T-helper 2 cell treated with Interferon-gamma antibody and Interleukin-4, amounts not matched to agents 100 ng/mL and 5 ng/mL, for 36 hours (primary cell): ENCODE results near the gene PTPRN2. TPM values are rescaled to one million over a fixed set of nuclear protein-coding genes. Genes with fewer than 3 reads are reported as not detected.
"Not testable (repeated sequence)": the region's sequence is repeated elsewhere in the genome, so short reads cannot be mapped to it uniquely, and the experiment has no call there.

Experiments used
- intact Hi-C: fragments of 100-400 bp; cut with micrococcal nuclease; formaldehyde crosslinking; loops from one replicate; pipeline ENCODE4 v1.15.1; 2023
- total RNA-seq: library from RNA; stranded (reverse); gene quantifications from 2 replicates; pipeline ENCODE4 v1.2.3, GENCODE V29; 2022

The PTPRN2 gene
- total RNA-seq, 1 donor from 2014 or later: 5.1 TPM

DNA sequence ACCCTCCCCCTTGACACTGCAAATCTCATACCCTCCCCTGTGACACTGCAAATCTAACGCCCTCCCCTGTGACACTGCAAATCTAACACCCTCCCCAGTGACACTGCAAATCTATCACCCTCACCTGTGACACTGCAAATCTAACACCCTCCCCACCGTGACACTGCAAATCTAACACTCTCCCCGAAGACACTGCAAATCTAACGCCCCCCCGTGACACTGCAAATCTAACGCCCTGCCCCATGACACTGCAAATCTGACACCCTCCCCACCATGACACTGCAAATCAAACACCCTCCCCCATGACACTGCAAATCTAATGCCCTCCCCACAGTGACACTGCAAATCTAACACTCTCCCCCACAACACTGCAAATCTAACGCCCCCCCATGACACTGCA lies 647.1 kb downstream of the PTPRN2 start:
- intact Hi-C loops: no loop called here

DNA sequence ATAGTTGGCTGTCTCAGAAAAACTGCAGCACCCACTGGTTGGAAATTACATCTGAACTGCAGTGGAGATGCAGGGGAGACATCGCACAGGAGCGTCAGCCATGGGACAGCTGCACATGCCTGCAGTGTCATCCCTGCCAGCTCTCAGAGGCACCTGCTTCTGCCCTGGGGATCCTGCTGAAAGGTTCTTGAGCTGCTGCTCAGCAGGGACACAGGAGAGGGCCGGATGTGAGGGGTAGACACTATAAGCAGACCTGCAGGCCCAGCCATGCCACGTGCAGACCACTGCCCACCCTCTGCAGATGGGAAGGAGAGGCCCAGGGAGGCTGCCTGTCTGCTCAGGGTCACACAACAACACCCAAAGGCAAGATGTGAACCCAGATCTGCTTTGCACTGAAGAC lies 649.4 kb downstream of the PTPRN2 start:
- intact Hi-C loops: no loop called here

DNA sequence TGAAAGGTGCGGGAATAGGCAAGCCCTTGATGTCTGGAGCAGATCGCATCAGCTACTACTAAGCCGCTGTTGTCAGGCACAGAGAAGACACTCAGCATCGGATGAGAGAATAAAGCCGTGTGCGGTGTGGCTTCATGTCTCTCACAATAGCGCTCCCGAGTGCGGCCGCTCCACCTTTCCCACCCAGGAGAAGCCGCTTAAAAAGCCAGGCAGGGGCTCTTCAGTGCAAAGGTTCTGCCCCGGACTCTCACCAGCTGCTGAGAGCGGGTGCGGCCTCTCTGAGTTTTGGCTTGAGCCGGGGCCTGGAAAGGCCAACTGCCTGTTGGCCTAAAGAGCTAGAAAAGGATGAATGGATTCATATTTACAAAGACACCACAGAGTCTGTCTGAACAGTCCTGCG lies 650.2 kb downstream of the PTPRN2 start:
- intact Hi-C loops: no loop called here

DNA sequence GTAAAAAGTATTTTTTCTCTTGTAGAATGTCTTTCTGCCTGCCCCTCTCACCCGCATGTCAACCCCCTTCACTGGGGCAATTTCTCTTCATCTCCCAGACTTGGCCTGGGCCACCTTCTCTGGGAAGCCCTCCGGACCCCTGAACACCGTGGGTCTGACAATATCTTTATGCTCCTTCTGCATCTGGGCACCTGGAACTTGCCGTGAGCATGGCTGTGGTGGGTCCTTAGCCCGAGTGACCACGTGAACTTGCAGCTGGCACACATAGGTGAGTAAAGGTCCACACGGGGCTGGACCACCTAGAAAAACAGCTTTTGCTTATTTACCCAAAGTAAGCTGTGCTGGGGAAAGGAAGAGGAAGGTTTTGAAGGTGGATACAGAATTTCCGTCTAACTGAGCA lies 650.6 kb downstream of the PTPRN2 start:
- intact Hi-C loops: no loop called here

DNA sequence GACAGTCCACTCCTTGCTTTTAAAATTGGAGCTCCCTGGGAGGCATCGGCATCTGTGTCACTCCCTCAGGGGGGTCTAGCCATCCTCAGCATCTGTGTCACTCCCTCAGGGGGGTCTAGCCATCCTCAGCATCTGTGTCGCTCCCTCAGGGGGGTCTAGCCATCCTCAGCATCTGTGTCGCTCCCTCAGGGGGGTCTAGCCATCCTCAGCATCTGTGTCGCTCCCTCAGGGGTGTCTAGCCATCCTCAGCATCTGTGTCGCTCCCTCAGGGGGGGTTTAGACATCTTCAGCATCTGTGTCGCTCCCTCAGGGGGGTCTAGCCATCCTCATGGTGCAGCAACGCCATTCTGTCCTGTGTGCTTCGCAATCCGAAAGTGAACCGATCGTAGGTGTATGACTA lies 651.9 kb downstream of the PTPRN2 start:
- intact Hi-C loops: not testable (repeated sequence)

DNA sequence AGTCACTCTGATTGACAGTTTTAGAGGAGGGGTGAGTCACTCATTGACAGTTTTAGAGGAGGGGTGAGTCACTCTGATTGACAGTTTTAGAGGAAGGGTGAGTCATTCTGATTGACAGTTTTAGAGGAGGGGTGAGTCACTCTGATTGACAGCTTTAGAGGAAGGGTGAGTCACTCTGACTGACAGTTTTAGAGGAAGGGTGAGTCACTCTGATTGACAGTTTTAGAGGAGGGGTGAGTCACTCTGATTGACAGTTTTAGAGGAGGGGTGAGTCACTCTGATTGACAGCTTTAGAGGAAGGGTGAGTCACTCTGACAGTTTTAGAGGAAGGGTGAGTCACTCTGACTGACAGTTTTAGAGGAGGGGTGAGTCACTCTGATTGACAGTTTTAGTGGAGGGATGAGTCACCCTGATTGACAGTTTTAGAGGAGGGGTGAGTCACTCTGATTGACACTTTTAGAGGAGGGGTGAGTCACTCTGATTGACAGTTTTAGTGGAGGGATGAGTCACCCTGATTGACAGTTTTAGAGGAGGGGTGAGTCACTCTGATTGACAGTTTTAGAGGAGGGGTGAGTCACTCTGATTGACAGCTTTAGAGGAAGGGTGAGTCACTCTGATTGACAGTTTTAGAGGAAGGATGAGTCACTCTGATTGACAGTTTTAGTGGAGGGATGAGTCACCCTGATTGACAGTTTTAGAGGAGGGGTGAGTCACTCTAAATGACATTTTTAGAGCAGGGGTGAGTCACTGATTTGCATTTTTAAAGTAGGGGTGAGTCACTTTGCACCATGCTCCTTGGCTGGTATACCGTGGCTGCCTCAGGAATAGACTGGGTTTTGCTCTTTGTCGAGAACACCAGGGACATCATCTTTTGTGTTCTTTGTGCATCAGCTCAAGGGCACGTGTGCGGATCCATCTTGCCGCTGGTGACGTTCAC lies 654.1 kb downstream of the PTPRN2 start:
- intact Hi-C loops: not testable (repeated sequence)

DNA sequence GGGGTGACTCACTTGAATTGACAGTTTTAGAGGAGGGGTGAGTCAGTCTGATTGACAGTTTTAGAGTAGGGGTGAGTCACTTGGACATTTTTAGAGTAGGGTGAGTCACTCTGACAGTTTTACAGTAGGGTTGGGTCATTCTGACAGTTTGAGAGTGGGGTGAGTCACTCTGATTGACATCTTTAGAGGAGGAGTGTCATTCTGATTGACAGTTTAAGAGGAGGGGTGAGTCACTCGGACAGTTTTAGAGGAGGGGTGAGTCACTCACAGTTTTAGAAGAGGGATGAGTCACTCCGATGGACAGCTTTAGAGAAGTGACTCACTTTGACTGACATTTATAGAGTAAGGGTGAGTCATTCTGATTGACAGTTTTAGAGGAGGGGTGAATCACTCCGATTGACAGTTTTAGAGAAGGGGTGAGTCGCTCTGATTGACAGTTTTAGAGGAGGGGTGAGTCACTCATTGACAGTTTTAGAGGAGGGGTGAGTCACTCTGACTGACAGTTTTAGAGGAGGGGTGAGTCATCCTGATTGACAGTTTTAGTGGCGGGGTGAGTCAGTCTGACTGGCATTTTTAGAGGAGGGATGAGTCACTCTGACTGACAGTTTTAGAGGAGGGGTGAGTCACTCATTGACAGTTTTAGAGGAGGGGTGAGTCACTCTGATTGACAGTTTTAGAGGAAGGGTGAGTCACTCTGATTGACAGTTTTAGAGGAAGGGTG lies 655.0 kb downstream of the PTPRN2 start:
- intact Hi-C loops: no loop called here

DNA sequence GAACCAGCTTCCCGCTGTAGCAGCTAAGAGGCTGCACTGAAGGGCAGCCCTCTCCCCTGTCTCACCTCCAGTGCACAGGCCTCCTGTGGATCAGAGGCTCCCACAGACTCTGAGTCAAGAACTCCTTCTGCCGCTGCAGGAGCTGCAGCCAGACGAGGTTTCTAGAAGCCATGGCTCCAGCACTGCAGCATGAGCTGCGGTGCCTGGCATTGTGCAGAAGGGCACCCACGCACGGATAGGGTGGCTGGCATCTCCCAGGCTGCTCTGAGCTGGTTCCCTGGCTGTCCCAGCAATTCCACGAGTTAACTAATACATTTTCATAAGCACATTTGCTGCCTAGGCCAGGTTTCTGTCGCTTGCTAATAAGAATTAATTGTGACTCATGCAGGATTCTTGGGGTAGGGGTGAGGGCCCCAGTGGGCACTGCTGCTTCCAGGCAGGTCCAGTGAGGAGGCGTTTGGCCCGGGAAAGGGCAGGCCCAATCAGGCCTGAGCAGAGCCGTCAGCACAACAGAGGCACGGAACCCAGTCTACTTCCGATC lies 656.6 kb downstream of the PTPRN2 start:
- intact Hi-C loops: no loop called here

DNA sequence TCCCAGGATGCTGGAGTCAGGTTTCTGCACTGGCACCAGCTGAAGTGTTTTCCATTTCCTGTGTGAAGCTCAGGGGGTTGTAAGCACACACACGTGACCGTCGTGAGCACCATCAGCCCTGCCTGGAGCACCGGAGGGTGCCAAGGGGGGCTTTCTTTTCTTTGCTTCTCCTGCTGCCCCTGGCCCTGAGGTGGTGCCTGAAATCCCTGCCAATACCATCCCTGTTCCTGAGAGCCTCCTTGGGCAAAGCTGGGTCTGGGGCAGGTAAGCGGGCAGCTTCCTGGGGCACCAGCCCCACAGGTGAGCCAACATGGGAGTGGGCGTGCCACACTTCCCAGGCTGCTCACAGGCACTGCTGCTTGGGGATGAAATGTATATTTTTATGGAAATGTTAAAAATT lies 657.2 kb downstream of the PTPRN2 start:
- intact Hi-C loops: no loop called here

DNA sequence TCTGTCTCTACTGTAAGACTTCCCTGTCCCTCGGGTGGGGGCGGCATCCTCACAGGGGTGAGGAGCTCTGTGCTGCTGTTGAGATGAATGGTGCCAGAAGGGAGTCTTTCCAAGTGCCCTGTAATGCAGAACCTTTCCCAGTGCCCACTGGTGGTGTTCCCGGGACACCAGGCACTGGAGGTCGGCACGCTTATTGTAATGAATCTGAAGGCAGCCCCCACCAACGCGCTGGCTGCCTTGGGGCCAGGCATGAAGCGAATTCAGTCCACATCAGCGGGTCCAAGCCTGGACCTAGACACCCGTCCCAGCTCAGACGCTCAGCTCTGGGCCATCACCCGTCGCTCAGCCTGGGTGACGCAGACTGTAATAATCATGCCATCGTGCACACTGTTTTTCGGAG lies 658.0 kb downstream of the PTPRN2 start:
- intact Hi-C loops: no loop called here

DNA sequence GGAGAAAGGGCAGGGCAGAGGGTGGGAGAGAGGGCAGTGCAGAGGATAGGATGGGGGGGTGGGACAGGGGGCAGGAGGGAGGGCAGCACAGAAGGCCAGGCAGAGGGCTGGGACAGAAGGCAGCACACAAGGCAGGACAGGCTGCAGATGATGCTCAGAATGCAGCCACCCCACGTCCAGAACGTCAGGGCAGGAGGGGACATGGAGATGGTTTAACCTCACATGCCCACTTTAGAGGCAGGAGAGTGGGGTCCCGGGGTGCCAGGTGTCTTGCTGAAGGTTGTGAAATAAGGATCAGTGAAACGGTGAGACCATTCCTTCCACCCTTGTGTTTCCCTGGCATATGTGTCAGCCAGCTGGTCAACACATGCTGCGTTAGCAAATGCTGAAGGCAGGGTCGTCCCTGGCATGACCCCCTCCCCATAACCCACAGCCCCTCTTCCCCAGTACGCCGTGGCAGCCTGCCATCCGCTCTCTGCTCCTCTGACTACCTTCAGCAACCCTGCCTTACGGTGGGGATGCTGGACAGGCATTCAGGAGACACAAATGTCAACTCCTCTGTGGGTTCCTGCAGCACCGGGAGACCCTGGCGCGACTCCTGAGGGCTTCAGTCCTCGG lies 658.7 kb downstream of the PTPRN2 start:
- intact Hi-C loops: no loop called here

DNA sequence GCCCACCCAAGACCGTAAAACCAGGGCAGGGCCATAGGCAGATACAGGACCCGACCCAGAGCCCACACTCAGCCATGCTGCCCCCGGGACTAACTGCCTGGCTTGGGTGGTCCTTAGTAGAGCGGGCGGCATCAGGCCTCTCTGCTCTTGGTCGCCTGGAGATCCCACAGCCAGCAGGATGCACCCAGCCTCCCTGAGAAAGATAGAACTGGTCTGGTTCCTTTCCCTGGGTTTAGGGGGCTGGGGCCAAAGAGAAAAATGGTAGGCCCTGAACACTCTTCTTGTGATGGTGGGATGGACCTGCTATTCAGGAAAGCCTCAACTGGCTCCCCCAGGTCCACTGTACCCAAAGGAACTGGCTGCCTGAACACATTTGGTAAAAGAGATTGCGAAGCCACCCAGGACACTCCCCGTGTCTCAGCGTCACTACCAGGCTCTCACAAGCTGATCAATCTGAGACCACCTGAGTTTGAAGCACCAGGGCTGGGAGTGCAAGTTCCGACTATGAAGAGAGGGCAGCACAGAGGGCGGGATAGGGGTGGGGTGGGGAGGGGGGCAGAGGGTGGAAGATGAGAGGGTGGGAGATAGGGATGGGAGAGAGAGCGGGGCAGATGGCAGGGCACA lies 659.3 kb downstream of the PTPRN2 start:
- intact Hi-C loops: no loop called here

DNA sequence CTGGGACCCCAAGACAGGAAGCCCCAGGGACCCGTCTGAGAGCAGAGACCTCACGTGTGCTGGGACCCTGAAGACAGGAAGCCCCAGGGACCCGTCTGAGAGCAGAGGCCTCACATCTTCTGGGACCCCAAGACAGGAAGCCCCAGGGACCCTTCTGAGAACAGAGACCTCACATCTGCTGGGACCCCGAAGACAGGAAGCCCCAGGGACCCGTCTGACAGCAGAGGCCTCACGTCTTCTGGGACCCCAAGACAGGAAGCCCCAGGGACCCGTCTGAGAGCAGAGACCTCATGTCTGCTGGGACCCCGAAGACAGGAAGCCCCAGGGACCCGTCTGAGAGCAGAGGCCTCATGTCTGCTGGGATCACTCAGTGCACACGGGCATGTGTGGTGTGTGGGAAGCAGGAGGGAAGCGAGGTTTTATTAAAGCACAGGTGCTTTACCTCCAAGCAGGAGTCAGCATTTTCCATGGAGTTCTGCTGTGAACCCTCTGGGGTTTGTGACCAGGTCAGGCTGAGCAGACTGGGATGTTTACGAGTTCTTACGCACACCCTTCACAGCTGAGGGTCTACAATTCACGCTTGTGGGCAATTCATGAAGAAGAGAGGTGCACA lies 660.2 kb downstream of the PTPRN2 start:
- intact Hi-C loops: no loop called here

DNA sequence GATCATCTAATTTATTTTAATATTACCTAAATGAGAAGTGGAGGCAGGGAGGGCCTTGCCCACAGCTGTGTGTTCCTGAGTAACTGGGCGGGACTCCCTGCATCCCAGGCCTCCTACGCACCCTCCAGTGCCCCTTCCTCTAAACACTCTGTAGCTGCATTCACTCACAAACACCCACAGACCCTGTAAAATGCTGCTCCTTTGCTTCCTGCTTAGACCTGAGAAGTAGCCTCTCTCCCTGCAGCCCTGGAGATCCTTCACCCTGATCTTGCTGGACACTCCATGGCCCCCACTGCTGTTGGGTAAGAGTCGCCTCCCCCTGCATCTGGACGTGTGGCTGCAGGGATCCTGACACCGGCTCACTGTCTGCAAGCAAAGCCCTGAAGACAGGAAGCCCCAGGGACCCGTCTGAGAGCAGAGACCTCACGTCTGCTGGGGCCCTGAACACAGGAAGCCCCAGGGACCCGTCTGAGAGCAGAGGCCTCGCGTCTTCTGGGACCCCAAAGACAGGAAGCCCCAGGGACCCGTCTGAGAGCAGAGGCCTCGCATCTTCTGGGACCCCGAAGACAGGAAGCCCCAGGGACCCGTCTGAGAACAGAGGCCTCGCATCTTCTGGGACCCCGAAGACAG lies 661.0 kb downstream of the PTPRN2 start:
- intact Hi-C loops: no loop called here

DNA sequence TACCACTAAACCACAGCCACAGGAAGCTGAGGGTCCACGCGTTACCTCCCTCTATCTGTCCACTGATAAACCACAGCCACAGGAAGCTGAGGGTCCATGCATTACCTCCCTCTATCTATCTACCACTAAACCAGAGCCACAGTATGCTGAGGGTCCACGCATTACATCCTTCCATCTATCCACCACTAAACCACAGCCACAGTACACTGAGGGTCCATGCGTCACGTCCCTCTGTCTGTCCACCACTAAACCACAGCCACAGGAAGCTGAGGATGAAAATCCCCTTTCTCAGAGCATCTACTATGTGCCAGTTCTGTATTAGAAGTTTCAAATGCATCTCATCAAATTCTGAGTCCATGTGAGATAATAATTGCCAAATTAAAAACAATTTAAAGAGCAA lies 661.5 kb downstream of the PTPRN2 start:
- intact Hi-C loops: no loop called here

DNA sequence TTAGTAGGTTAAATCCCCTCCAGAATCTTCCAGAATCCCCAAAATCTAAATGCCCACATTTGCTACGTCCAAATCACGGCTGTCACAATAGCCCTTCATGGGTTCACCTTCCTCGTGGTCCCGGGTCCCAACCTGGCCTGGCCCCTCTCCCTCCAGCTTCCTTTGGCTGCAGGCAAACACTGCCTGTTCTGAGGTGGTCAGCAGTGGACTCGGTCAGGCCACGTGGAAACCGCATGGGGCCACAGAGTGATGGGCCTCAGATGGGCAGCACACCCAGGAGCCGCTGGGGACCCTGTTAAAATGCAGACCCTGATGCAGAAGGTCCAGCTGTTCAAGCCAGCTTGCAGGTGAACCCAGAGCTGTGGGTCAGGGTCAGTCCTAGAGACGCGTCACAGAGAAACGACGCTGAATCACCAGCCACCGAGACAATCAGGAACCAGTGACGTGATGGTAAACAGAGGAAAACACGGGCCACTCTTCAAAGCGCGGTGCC lies 662.2 kb downstream of the PTPRN2 start:
- intact Hi-C loops: no loop called here

DNA sequence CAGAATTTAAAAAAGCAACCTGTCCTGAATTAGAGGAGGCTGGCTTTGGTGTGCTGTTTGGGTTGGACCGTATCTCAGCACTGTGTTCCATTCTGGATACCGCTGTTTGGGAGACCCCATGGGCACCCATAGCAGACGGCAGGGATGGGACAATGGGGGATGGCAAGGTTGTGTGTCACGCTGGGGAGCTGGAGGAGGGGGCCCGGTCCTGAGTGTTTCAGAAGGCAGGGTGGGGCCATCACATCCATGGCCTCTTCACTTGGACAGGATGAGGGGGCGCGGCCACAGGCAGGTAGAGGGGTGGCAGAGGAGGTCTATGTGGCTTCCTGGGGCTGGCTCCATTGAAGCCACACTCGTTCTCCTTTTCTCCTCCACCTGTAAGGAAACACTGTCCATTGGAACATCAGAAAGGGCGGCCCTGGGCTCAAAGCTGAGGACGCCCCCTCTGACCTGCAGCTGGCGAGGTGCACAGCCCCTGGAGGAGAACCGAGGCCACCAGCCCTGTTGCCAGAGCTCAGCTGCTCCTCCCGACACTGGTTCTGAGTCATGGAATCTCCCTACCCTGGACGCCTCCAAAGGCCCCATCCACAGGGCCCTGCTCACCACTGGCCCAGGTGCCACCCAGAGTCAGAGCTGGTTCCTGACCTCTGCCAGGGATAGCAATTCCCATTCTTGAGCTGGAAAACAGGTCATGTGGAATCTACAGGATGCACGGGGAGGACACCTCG lies 663.6 kb downstream of the PTPRN2 start:
- intact Hi-C loops: no loop called here

DNA sequence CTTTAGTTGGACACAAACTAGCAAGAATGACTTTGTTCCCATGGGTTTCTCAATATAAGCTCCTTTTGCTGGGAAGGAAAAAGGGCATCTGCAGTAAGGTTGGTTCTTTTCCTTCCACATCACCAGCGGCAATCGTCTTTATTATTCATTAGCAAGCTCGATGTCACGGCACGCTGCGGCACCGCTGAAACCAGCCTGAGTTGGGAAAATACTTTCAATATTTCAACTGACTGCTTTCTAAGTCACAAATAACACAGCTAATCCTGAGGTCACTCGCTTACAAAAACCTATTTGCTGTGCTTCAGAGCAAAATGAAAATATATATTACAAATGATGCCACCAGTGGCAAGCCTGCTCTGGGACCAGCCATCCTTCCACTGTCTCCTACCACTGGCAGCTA lies 665.0 kb downstream of the PTPRN2 start:
- intact Hi-C loops: no loop called here

DNA sequence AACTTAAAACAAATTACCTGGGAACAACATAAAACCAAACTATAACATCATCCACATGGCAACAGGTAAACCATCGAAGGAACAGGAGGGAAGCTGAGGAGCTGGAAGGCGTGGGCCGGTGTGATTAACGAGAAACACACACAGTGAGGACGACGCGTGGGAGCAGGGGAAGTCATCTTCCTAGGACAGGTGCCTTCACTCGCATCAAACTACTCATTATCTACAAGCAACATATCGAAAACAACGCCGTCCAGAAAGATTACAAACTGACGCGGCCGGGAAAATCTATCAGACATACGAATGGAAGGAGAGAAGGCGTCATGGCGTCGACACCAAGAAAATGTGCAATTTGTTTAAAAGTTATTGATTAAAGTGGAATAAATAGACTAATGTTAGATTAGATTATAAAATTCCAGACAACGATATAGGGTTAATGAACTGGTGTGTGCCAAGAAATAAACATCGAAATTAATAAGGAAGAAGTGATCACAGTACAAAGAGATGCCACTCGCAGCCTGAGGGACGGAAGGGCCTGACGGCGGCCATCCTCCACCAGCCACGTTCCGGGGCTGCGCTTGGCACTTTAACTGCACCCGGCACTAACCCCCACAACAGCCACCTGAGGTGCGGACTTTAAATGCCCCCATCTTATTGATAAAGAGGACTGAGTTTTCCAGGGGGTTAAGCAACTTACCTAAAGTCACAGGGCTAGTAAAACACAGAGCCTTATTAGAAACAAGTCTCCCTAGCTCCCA lies 669.1 kb downstream of the PTPRN2 start:
- intact Hi-C loops: no loop called here
